A673 (cell line): Measurements from ENCODE around the gene MYLIP. TPM values are rescaled to one million over a fixed set of nuclear protein-coding genes. Genes with fewer than 3 reads are reported as not detected.
"Not testable (repeated sequence)": the region's sequence is repeated elsewhere in the genome, so short reads cannot be mapped to it uniquely, and the experiment has no call there.

ENCODE experiments used
- BruUV-seq: library from RNA; stranded (reverse); fragments of 400-500 nt; replicated peaks from 2 replicates; lab custom pipeline; 2021; lab: Mats Ljungman, UMichigan
- CTCF ChIA-PET: fragments of 300-600 bp; sonication (Branson Sonifier 250); formaldehyde crosslinking; loops from one replicate; lab custom pipeline; 2022; ENCODE audit warnings: antibody characterized with exemption; lab: Charles Lee
- POLR2A ChIA-PET: fragments of 300-600 bp; sonication (Branson Sonifier 250); formaldehyde crosslinking; loops from one replicate; lab custom pipeline; 2022; ENCODE audit warnings: antibody characterized with exemption; ENCODE audit not compliant: low non-redundant PET; lab: Charles Lee
- DNase-seq: peaks from one replicate; pipeline ENCODE4 v3.0.0-alpha.2; 2015; ENCODE audit warnings: low spot score
- H3K27ac ChIP-seq: fragments of 200-600 bp; sonication (generic); 2 replicates; pipeline ENCODE4 v1.5.1; 2016; ENCODE audit warnings: mixed run types, low read depth, mild to moderate bottlenecking, mixed read lengths, antibody characterized with exemption, low read length; ENCODE audit not compliant: poor library complexity, severe bottlenecking
- H3K27me3 ChIP-seq: fragments of 200-600 bp; sonication (generic); replicated peaks from 2 replicates; pipeline ENCODE4 v1.6.1; 2017; ENCODE audit warnings: mixed run types, low read depth, mild to moderate bottlenecking, mixed read lengths, antibody characterized with exemption, low read length; ENCODE audit not compliant: insufficient read depth, poor library complexity
- H3K36me3 ChIP-seq: fragments of 200-600 bp; sonication (generic); 2 replicates; pipeline ENCODE4 v1.6.1; 2016; ENCODE audit warnings: mixed run types, mild to moderate bottlenecking, mixed read lengths, antibody characterized with exemption, low read length; ENCODE audit not compliant: insufficient read depth, poor library complexity, severe bottlenecking
- H3K4me1 ChIP-seq: fragments of 200-600 bp; sonication (generic); 2 replicates; pipeline ENCODE4 v1.6.1; 2017; ENCODE audit warnings: mixed run types, mild to moderate bottlenecking, mixed read lengths, antibody characterized with exemption, low read length; ENCODE audit not compliant: insufficient read depth, poor library complexity, severe bottlenecking
- H3K4me3 ChIP-seq: fragments of 200-600 bp; sonication (generic); 2 replicates; pipeline ENCODE4 v1.5.1; 2016; ENCODE audit warnings: low read depth, mixed run types, mild to moderate bottlenecking, mixed read lengths, low read length; ENCODE audit not compliant: poor library complexity, severe bottlenecking
- H3K9me3 ChIP-seq: fragments of 200-600 bp; sonication (generic); 2 replicates; pipeline ENCODE4 v1.6.1; 2016; ENCODE audit warnings: mixed run types, low read depth, mild to moderate bottlenecking, mixed read lengths, antibody characterized with exemption, low read length; ENCODE audit not compliant: poor library complexity, severe bottlenecking
- EZH2 ChIP-seq: fragments of 200-600 bp; sonication (generic); IDR thresholded peaks from 2 replicates; pipeline ENCODE4 v1.6.1; 2017; ENCODE audit warnings: borderline replicate concordance, low read depth, mild to moderate bottlenecking, mixed read lengths, antibody characterized with exemption, low read length; ENCODE audit not compliant: poor library complexity, severe bottlenecking
- intact Hi-C: fragments of 100-400 bp; cut with micrococcal nuclease; formaldehyde crosslinking; loops from one replicate; pipeline ENCODE4 v1.10.0; 2022; ENCODE audit not compliant: unreplicated experiment
- total RNA-seq: library from RNA; stranded (reverse); gene quantifications from 2 replicates; pipeline ENCODE4 v1.2.3, GENCODE V29; 2021
- TF ChIP-seq, protein P1 (sequence below): fragments of 300-800, 200-600 bp; sonication (generic); conservative IDR thresholded peaks from 2 replicates; pipeline ENCODE4 v1.5.1; 2017; ENCODE audit warnings: low read depth, mild to moderate bottlenecking, antibody characterized with exemption, low read length, moderate library complexity, mixed read lengths

The MYLIP gene
- total RNA-seq, 1 experiment from 2014 or later = 22.4 TPM

DNA sequence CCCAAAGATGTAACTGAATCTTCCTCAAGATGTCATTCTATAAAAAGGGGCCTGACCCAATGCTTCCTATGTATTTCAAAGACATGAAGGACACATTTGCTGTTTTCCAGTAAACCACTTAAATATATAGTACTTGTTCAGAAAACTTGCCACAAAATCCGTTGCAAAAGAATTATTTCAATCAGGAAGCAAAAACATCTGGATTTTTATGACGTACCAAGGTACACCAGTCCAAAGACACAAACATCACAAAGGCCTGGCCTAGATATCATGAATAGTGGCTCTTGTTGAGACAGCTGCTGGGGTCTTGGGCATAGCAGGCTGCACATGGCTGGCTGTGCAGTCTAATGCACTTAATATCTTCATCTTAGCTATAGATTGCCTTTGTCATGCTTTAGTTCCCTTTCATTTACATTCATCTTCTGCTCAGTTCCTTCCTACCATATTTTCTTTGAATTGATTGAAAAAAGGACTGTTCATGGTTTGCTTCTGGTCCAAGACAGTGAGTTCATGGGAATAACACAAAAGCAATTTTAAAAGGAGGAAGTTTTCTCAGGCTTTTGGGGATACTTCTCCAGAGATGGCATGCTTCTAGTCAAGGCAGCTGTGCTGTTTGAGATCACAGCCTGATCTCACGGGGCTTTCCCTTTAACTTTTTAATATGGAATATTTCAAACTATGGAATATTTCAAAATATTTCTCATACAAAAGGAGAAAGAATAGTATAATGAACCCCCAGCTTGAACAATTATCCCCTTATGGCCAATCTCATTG lies 44.5 kb downstream of the MYLIP start:
- no peak for DNase-seq
- TF ChIP-seq, protein P1, sequence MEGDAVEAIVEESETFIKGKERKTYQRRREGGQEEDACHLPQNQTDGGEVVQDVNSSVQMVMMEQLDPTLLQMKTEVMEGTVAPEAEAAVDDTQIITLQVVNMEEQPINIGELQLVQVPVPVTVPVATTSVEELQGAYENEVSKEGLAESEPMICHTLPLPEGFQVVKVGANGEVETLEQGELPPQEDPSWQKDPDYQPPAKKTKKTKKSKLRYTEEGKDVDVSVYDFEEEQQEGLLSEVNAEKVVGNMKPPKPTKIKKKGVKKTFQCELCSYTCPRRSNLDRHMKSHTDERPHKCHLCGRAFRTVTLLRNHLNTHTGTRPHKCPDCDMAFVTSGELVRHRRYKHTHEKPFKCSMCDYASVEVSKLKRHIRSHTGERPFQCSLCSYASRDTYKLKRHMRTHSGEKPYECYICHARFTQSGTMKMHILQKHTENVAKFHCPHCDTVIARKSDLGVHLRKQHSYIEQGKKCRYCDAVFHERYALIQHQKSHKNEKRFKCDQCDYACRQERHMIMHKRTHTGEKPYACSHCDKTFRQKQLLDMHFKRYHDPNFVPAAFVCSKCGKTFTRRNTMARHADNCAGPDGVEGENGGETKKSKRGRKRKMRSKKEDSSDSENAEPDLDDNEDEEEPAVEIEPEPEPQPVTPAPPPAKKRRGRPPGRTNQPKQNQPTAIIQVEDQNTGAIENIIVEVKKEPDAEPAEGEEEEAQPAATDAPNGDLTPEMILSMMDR = no peak
- no peak for TF ChIP-seq EZH2
- no peaks in the 10 kb centered on the region for H3K9me3 ChIP-seq
- H3K27ac ChIP-seq = no peak overlapping the region
- no peaks in the 10 kb centered on the region for H3K4me1 ChIP-seq
- H3K4me3 ChIP-seq = no peak overlapping the region
- no peaks in the 10 kb centered on the region for H3K36me3 ChIP-seq
- no TSS peak for BruUV-seq
- intact Hi-C loops = no loop called here
- ChIA-PET CTCF (no interaction called here), POLR2A (no interaction called here)
- no peaks in the 10 kb centered on the region for H3K27me3 ChIP-seq

DNA sequence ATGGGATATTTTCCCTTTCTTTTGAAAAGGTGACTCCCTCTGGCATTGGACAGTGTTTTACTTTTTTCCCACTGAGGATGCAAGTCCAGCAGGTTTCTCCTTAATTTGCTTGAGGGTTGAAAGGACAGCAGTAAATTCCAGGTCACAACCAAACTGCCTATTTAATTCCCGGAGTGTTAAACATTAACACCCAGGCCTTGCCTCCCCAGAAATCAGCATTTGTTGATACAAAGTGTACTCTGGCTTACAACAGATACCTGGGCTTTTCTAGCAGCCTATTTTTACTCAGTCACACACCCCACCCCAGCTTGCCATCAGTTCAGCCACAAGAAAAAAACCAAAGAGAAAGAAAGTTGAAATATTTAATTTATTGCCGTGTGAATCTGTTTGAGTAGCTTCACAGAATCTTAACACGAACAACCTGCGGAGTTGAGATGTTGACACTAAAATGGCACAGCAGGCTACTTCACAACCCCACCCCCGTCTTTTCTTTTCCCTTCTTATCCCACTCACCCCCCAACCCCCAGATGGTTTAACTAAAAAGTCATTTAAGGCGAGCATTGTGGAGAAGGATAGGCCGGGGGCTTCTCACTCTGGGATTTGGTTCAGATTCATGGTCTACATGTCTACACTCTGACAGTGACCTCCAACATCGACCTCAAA lies 45.7 kb downstream of the MYLIP start:
- no peak overlapping the region for H3K27ac ChIP-seq
- no peaks in the 10 kb centered on the region for H3K4me1 ChIP-seq
- ChIA-PET POLR2A (no interaction called here), CTCF (interaction anchor here (1.1 kb wide), 1 partner anchor 281 kb away, joined by 4 read pairs; no protein-coding TSS in a partner anchor)
- TF ChIP-seq EZH2 = no peak
- TF ChIP-seq, protein P1 = no peak
- no peaks in the 10 kb centered on the region for H3K36me3 ChIP-seq
- no peak for DNase-seq
- BruUV-seq = no TSS peak
- intact Hi-C loops = no loop called here
- H3K4me3 ChIP-seq = no peak overlapping the region
- H3K9me3 ChIP-seq = no peaks in the 10 kb centered on the region
- H3K27me3 ChIP-seq = no peaks in the 10 kb centered on the region

DNA sequence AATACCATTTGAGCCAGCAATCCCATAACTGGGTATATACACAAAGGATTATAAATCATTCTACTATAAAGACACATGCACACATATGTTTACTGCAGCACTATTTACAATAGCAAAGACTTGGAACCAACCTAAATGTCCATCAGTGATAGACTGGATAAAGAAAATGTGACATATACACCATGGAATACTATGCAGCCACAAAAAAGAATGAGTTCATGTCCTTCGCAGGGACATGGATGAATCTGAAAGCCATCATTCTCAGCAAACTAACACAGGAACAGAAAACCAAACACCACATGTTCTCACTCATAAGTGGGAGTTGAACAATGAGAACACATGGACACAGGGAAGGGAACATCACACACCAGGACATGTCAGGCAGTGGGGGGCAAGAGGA lies 47.7 kb downstream of the MYLIP start:
- BruUV-seq = not testable (repeated sequence)

More for the DNA sequence above, 47.7 kb downstream of the MYLIP start:
- H3K36me3 ChIP-seq, POLR2A ChIA-PET, H3K4me3 ChIP-seq, H3K27me3 ChIP-seq, H3K27ac ChIP-seq, H3K9me3 ChIP-seq, intact Hi-C loops, DNase-seq, H3K4me1 ChIP-seq, CTCF ChIA-PET: not testable (repeated sequence)
